ENCODE data around the gene TMED4.

- TF ChIP-seq ASH2L (IDR thresholded peaks at IDR 0.05; ENCODE audit: borderline replicate concordance, low read depth) (no peak), POLR2A (IDR thresholded peaks at IDR 0.05; ENCODE audit: low read depth, low read length) (no peak), CTCF (IDR thresholded peaks at IDR 0.05 in 2 of 3, conservative IDR thresholded peaks at IDR 0.05 in 1 of 3; ENCODE audit: control insufficient read depth in 2 of 3, extremely low read depth in 1 of 3, insufficient read depth in 1 of 3, low read depth in 3 of 3, low read length in 3 of 3) (no peak), EP300 (IDR thresholded peaks at IDR 0.05; ENCODE audit: borderline replicate concordance in 1 of 2, control insufficient read depth in 1 of 2, low read depth in 2 of 2, low read length in 2 of 2) (no peak), USF1 (IDR thresholded peaks at IDR 0.05; ENCODE audit: borderline replicate concordance, extremely low read length, insufficient read depth, low read depth, low read length) (no peak), ZNF274 (IDR thresholded peaks at IDR 0.05; ENCODE audit: insufficient read depth, insufficient read length) (no peak), NR2C2 (IDR thresholded peaks at IDR 0.05; ENCODE audit: borderline replicate concordance, control insufficient read depth, insufficient read length, low read depth) (no peak), SRF (IDR thresholded peaks at IDR 0.05; ENCODE audit: low read depth in 2 of 2, low read length in 2 of 2) (no peak)
These were observed 43.8 kb downstream of the TMED4 start for GRCh38 chr7:44538093-44538797.
